Measurements from ENCODE around the gene IGLL5.

DNA sequence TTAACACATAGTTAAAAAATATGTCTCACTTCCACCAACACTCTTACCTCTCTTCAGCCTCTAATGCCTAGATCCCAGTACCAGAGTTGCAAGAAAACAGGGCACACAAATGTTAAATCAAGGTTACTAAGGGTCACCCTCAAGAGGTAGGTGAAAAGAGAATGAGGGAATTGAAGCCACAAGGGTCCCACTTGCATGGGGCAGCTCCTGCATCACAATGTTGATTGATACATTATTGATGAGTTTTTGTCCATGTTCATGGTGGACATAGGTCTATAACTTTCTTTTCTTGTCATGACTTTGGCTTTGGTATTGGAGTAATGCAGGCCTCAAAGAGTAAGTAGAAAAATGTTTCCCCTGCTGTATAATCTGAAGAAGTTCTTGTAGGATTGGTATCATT is 46.0 kb upstream of the IGLL5 start:
- TF ChIP-seq, protein P1, sequence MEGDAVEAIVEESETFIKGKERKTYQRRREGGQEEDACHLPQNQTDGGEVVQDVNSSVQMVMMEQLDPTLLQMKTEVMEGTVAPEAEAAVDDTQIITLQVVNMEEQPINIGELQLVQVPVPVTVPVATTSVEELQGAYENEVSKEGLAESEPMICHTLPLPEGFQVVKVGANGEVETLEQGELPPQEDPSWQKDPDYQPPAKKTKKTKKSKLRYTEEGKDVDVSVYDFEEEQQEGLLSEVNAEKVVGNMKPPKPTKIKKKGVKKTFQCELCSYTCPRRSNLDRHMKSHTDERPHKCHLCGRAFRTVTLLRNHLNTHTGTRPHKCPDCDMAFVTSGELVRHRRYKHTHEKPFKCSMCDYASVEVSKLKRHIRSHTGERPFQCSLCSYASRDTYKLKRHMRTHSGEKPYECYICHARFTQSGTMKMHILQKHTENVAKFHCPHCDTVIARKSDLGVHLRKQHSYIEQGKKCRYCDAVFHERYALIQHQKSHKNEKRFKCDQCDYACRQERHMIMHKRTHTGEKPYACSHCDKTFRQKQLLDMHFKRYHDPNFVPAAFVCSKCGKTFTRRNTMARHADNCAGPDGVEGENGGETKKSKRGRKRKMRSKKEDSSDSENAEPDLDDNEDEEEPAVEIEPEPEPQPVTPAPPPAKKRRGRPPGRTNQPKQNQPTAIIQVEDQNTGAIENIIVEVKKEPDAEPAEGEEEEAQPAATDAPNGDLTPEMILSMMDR (IDR thresholded peaks at IDR 0.05) = no peak
- TF ChIP-seq POLR2A (IDR thresholded peaks at IDR 0.05) = no peak

Data from uterus (tissue), 2 donors.